GM12874 (cell line): ENCODE results near the gene CRBN.

ENCODE experiments used
- CTCF ChIP-seq: IDR thresholded peaks from 2 replicates; pipeline ENCODE4 v1.5.1; 2011; ENCODE audit warnings: low read depth, mild to moderate bottlenecking, control low read depth, low read length, moderate library complexity; ENCODE audit not compliant: insufficient read depth

CRBN gene

GRCh38 chr3:3127432-3128010 lies 52.0 kb downstream of the CRBN start:
- no peak for TF ChIP-seq CTCF

GRCh38 chr3:3126477-3127431 lies 52.7 kb downstream of the CRBN start, which contains the start of gene TRNT1:
Gene TRNT1, plus strand, starts transcription at chr3:3126940. Its CDS starts 2,101 bp downstream, at chr3:3129041.
- no peak for TF ChIP-seq CTCF

GRCh38 chr3:3125977-3126376 lies 53.5 kb downstream of the CRBN start:
- TF ChIP-seq CTCF: no peak

GRCh38 chr3:3119393-3119851 lies 60.1 kb downstream of the CRBN start:
- no peak for TF ChIP-seq CTCF

- TF ChIP-seq CTCF: no peak
These were observed 61.8 kb downstream of the CRBN start for GRCh38 chr3:3117651-3118050.

- TF ChIP-seq CTCF: no peak
These were observed 66.3 kb downstream of the CRBN start for GRCh38 chr3:3113042-3113709.
